DND-41 (cell line): ENCODE results near the gene ANKMY1.

Source experiments
- CTCF ChIP-seq: IDR thresholded peaks from 2 replicates; pipeline ENCODE4 v1.5.1; 2012; ENCODE audit warnings: borderline replicate concordance, low read length, moderate library complexity, mild to moderate bottlenecking; ENCODE audit not compliant: poor library complexity, severe bottlenecking; ENCODE audit errors: extremely low read depth
- EZH2 ChIP-seq: IDR thresholded peaks from 3 replicates; pipeline ENCODE4 v1.6.1; 2012; ENCODE audit warnings: borderline replicate concordance, low read depth, mild to moderate bottlenecking, moderate library complexity, low read length, inconsistent platforms; ENCODE audit not compliant: severe bottlenecking

GRCh38 chr2:240502430-240503121, 55.2 kb downstream of the ANKMY1 start:
- no peak for TF ChIP-seq CTCF
- no peak for TF ChIP-seq EZH2
